ENCODE measurements around the gene FHOD3.

FHOD3 gene

DNA sequence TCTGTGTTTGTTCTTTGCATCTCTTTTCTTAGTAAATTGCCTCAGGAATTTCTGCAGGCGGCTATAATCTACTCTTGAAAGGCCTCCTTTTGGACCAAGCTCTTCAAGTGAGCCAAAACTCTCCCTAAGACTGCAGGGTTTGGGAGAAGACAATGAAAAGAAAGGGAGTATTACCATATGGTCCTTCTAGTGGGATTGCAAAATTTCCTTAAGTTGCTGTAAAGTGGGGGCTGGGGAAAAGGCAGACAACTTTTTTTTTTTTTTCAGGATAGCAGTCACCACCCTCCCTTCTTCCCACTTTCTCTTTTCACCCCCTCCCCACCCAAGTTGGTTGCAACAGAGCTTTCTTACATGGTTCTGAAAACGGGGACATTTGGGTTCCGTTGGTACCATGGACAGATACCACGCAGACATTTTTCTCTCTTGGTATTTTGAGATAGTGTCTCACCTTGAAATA is 183.7 kb downstream of the FHOD3 start:
- no peak for DNase-seq (ENCODE audit: low spot score)

- no peak for DNase-seq (ENCODE audit: low spot score)
These were observed 184.4 kb downstream of the FHOD3 start for GRCh38 chr18:36481935-36482334.

- no peak for DNase-seq (ENCODE audit: low spot score)
These were observed 187.1 kb downstream of the FHOD3 start for GRCh38 chr18:36484591-36484990.

DNA sequence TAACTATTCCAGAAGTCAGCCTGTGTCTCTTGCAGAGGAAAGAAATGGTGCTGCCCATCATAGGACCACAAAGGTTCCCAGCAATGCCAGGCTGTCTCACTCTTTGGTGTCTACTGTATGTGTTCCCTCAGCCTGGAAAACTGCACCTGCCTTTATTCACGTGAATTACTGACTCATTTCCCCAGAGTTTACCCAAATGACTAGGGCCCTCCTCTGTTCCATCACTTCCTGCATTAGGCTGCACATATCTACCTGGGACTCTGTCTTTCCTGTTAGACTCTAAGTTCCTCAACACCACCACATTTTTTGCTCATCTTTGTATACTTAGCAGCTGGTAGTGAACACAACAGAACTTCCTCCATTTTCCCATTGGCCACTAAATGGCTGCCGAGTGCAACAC is 188.3 kb downstream of the FHOD3 start:
- no peak for DNase-seq (ENCODE audit: low spot score)

DNA sequence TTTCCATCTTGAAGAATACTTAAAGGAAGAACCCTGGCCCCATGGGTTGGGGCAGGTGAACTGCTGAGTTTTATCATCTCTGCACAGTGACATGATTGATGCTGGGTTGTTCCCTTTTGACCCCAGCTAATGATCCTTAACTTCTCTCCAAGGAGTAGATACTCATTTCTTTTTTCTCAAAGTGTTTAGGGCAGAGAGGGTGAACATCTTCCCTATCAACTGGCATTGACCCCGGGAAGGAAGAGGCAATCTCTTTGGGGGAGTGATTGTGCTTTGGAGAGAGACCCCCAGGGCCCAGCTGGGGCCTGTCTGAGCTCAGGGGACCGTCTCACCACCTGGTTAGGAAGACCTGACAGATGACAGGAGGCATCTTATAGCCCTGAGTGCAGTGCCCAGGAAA is 190.6 kb downstream of the FHOD3 start:
- no peak for DNase-seq (ENCODE audit: low spot score)

DNA sequence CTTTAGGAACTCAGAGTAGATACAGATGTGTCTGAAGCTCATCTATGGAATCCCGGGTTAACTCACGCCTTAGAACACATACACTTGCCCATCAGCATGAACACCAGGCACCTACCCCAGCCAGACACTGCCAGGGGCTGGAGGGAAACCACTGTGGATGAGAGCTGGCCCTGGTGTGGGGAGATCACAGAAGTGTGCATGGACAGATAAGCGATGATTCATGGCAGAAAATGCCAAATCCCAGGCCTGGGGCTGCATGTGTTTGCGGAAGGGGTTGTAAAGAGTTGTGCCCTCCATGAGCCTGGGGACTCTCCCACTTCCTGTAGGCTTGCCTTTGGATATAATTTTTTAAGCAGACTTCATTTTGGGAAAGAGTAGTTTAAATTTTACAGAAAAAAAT is 193.4 kb downstream of the FHOD3 start:
- DNase-seq (ENCODE audit: low spot score), result no peak

DNA sequence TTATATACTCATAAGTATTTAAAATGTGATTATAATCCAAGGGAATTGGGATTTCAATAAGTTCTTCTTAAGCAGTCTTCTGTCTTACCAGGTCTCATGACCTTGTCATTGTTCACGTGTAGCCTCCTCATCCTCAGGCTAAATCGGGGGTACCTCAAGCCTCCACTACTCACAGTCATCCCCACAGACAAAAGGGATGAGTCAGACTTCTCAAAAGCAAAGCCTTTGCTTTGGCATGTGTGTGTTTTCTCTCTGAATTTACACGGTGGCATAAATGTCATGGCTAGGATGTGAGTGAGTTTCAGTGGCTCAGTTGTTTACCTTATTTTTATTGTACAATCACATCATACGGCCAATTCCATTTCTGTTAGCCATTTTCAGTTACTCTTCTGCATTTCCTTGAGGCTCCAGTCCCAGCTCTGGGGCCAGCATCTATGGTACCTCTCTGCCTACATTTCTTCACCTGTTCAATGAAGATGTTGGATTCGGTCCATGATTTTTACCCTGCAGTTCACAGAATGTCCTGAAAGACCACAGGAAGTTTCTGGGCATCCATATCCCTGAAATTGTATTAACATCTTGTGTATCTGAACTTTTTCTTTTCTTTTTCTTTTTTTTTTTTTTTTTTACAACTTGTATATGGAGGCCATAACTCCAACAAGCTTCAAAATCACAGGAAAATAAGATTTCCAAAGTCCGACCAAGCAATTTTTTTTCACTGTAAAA is 195.3 kb downstream of the FHOD3 start:
- DNase-seq (ENCODE audit: low spot score), result no peak

- no peak for DNase-seq (ENCODE audit: low spot score)
These were observed 196.0 kb downstream of the FHOD3 start for GRCh38 chr18:36493349-36494159.

DNA sequence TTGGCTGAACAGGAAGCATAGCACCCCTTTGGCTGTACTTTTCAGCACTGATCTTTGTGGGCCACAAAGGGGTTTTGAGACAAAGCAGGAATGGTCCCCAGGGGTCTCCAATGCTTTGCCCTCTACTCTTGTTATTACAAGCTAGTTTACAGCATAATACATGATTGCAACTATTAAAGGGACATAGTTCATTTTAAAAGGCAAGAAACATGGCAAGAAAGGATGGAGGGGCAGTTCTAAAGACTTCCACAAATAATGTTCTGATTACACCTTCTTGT is 196.6 kb downstream of the FHOD3 start:
- no peak for DNase-seq (ENCODE audit: low spot score)

GRCh38 chr18:36496022-36496421 is 198.5 kb downstream of the FHOD3 start:
- no peak for DNase-seq (ENCODE audit: low spot score)

- no peak for DNase-seq (ENCODE audit: low spot score)
These were observed 202.4 kb downstream of the FHOD3 start for GRCh38 chr18:36499938-36500337.

DNA sequence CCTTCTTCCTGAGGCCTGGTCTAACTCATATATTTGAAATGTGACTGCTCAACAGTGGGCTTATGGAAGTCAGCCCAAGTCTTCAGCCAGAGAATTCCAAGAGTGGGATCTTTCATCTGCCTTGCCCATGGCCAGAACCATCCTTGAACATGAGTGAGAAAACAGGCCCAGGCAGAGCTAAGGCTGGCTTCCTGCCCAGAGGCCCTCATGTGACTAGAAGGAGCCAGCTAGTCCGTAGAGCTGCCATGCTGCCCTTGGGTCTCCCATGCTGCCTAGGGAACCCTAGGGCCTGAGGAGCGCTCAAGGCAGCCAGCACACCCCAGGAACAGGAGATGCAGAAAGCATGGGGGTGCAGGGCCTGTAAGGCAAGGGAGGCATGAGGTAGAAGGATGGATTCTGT is 203.6 kb downstream of the FHOD3 start:
- DNase-seq (ENCODE audit: low spot score), result no peak

DNA sequence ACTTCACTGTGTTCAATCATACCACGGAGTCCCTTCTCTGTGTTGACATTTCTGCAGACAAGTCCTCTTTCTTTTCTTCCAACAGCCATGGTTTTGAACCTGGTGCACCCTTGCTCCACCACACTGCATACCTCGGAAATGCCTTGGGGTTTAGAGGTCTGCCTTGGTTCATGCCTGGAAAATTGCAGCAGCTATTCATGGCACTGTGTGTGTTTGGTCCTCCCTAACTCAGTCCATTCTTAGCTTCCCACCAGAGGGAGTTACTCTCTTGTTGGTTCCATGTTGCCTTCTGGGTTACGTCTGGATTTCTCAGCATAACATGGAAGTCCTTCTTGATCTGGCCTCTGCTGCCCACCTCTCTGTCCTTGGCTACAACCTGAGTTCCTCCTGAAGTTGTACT is 206.0 kb downstream of the FHOD3 start:
- DNase-seq (ENCODE audit: low spot score), result no peak

DNA sequence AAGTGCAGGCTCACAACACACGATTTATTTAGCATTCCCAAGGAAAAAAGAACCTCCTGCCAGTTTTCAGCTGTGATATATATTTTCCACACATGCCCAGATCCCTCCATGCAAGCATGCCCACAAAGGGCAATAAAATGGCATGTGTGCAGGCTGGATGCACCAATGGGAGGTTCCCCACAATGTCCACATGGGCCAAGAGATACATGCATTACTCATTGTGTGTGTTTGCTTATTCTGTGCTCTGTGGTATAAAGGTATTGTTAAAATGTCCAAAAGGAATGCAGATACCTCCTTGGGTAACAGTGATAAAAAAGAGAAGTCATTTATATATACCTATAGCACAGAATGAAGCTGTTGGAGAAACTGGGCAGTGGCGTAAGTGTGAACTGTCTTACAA is 207.4 kb downstream of the FHOD3 start:
- DNase-seq (ENCODE audit: low spot score), result no peak

- no peak for DNase-seq (ENCODE audit: low spot score)
These were observed 208.2 kb downstream of the FHOD3 start for GRCh38 chr18:36505665-36506064.

GRCh38 chr18:36509646-36510197 is 212.2 kb downstream of the FHOD3 start:
- DNase-seq (ENCODE audit: low spot score), result peak; percentile 25

- DNase-seq (ENCODE audit: low spot score), result no peak
These were observed 214.4 kb downstream of the FHOD3 start for GRCh38 chr18:36511791-36512352.

- DNase-seq (ENCODE audit: low spot score), result no peak
These were observed 216.0 kb downstream of the FHOD3 start for GRCh38 chr18:36513556-36513955.

DNA sequence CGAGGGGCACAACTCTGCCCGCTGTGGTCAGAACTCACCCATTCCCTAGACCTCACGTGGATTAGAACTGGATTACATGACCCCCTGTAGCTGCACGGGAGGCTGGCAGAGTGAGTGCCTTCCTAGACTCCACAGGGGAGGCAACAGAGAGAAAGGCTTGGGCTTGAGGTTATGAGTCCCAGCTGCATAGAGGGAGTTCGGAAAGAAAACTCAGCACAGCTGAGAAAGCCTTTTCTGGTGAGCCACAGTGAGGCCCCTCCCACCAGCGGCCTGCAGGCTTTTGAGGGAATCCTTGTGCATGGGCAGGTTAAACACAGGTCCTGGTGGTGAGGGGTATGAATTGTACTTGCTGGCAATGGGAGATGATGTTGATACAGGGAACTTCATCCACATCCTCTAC is 217.3 kb downstream of the FHOD3 start:
- DNase-seq (ENCODE audit: low spot score), result no peak

DNA sequence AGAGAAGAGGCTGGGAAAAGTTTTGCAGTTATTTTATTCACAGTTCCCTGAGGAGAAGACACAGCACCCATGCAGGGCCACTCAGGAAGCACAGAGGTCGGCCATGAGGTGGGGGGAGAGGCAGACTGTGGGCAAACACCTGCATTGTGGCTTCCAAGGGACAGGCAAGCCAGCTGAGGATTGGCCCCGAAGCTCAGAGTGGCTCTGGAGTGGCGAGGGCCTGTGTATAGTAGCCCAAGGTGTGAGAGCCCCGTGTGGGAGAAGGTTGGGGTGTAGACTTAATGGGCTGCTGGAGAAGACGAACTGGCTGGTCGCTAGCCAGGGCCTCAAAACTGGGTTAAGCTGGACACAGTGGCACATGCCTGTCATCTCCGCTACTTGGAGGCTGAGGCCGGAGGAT is 218.7 kb downstream of the FHOD3 start:
- DNase-seq (ENCODE audit: low spot score), result no peak

DNA sequence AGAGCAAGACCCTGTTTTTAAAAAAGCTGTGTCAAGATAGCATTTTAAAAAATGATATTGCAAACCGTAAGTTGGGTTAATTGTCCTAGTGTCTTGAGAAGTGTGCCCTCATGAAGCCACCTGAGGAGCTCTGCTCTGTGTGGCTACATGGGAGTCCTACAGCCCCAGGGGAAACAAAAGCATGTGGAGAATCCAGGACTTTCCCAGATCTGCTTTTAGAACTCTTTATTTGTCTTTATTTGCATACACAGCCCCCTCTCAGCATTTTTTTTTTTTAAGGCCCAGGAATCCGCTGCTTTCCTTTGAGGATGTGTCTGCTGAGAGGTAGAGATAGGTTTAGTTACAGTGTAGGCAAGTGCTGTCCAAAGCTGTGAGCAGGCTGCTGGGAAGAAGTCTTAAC is 219.2 kb downstream of the FHOD3 start:
- DNase-seq (ENCODE audit: low spot score), result no peak

- DNase-seq (ENCODE audit: low spot score), result no peak
These were observed 221.3 kb downstream of the FHOD3 start for GRCh38 chr18:36518839-36519238.

- no peak for DNase-seq (ENCODE audit: low spot score)
These were observed 221.8 kb downstream of the FHOD3 start for GRCh38 chr18:36519358-36519757.
